IMR-90 (cell line): ENCODE measurements around the gene GPR158. TPM values are rescaled to one million over a fixed set of nuclear protein-coding genes. Genes with fewer than 3 reads are reported as not detected.

Source experiments
- ATAC-seq: fragments of 200-7000 bp; cut with Tn5 transposase; 2 replicates; pipeline ENCODE4 v1.9.1; 2020; ENCODE audit warnings: low read depth, mild to moderate bottlenecking, moderate library complexity
- BruUV-seq: library from RNA; stranded (reverse); fragments of 400-500 nt; replicated peaks from 2 replicates; lab custom pipeline; 2021; lab: Mats Ljungman, UMichigan
- CTCF ChIA-PET: fragments of 300-600 bp; formaldehyde crosslinking; extraction: SDS; loops from one replicate; lab custom pipeline; 2021; ENCODE audit warnings: antibody characterized with exemption; lab: Yijun Ruan, JAX
- POLR2A ChIA-PET: fragments of 300-600 bp; sonication (Branson Sonifier 250); formaldehyde crosslinking; loops from one replicate; lab custom pipeline; 2022; ENCODE audit warnings: antibody characterized with exemption; ENCODE audit not compliant: unreplicated experiment; lab: Charles Lee
- DNase-seq: peaks from one replicate; pipeline ENCODE4 v3.0.0; 2013
- H2AFZ ChIP-seq: replicated peaks from 2 replicates; pipeline ENCODE3; 2013; ENCODE audit warnings: low read length, mild to moderate bottlenecking; ENCODE audit not compliant: poor library complexity
- H2AK5ac ChIP-seq: 2 replicates; pipeline ENCODE4 v1.6.1; 2013; ENCODE audit warnings: low read depth, low read length, inconsistent platforms
- H2AK9ac ChIP-seq: replicated peaks from 2 replicates; pipeline ENCODE3; 2013; ENCODE audit warnings: mild to moderate bottlenecking, low read depth, low read length, moderate library complexity; ENCODE audit not compliant: poor library complexity
- H2BK120ac ChIP-seq: 2 replicates; pipeline ENCODE4 v1.6.1; 2013; ENCODE audit warnings: low read depth, low read length, inconsistent platforms
- H2BK15ac ChIP-seq: 3 replicates; pipeline ENCODE4 v1.6.1; 2013; ENCODE audit warnings: low read depth, low read length, inconsistent platforms
- H2BK20ac ChIP-seq: 2 replicates; pipeline ENCODE4 v1.6.1; 2013; ENCODE audit warnings: low read depth, mild to moderate bottlenecking, inconsistent platforms, low read length, moderate library complexity
- H2BK5ac ChIP-seq: 2 replicates; pipeline ENCODE4 v1.6.1; 2013; ENCODE audit warnings: mild to moderate bottlenecking, low read depth, low read length, inconsistent platforms; ENCODE audit not compliant: poor library complexity, severe bottlenecking
- H3K14ac ChIP-seq: replicated peaks from 2 replicates; pipeline ENCODE4 v1.6.1; 2013; ENCODE audit warnings: low read depth, low read length, inconsistent platforms
- H3K18ac ChIP-seq: 2 replicates; pipeline ENCODE4 v1.6.1; 2013; ENCODE audit warnings: low read depth, low read length, control low read depth
- H3K23ac ChIP-seq: 2 replicates; pipeline ENCODE4 v1.6.1; 2013; ENCODE audit warnings: low read depth, low read length, inconsistent platforms
- H3K27ac ChIP-seq: 2 replicates; pipeline ENCODE4 v1.5.1; 2013; ENCODE audit warnings: mild to moderate bottlenecking, control low read depth, low read length; ENCODE audit not compliant: insufficient read depth
- H3K27me3 ChIP-seq: 2 replicates; pipeline ENCODE4 v1.6.1; 2013; ENCODE audit warnings: low read length; ENCODE audit not compliant: control insufficient read depth, insufficient read depth
- H3K36me3 ChIP-seq: 2 replicates; pipeline ENCODE4 v1.6.1; 2013; ENCODE audit warnings: low read length, mixed read lengths; ENCODE audit not compliant: control insufficient read depth, insufficient read depth
- H3K4ac ChIP-seq: 2 replicates; pipeline ENCODE4 v1.6.1; 2013; ENCODE audit warnings: low read depth, low read length, inconsistent platforms
- H3K4me1 ChIP-seq: 2 replicates; pipeline ENCODE4 v1.6.1; 2013; ENCODE audit warnings: low read length, mixed read lengths; ENCODE audit not compliant: control insufficient read depth, insufficient read depth
- H3K4me2 ChIP-seq: 2 replicates; pipeline ENCODE4 v1.6.1; 2013; ENCODE audit warnings: low read depth, mild to moderate bottlenecking, control low read depth, low read length, moderate library complexity
- H3K4me3 ChIP-seq: 2 replicates; pipeline ENCODE4 v1.5.1; 2013; ENCODE audit warnings: low read depth, mild to moderate bottlenecking, control low read depth, low read length, moderate library complexity; ENCODE audit not compliant: insufficient read depth
- H3K56ac ChIP-seq: 2 replicates; pipeline ENCODE4 v1.6.1; 2013; ENCODE audit warnings: low read length, inconsistent platforms; ENCODE audit not compliant: insufficient read depth; ENCODE audit errors: extremely low read depth
- H3K79me1 ChIP-seq, 2 experiments: 2 replicates each; pipeline ENCODE4 v1.6.1; 2013; ENCODE audit warnings: low read length in 2 of 2, inconsistent platforms in 1 of 2, low read depth in 1 of 2
- H3K9ac ChIP-seq: 2 replicates; pipeline ENCODE4 v1.6.1; 2013; ENCODE audit warnings: low read depth, low read length, control low read depth
- H3K9me1 ChIP-seq: 2 replicates; pipeline ENCODE4 v1.6.1; 2013; ENCODE audit warnings: low read length, inconsistent platforms; ENCODE audit not compliant: insufficient read depth
- H3K9me3 ChIP-seq: 2 replicates; pipeline ENCODE4 v1.6.1; 2013; ENCODE audit warnings: low read length; ENCODE audit not compliant: control insufficient read depth, insufficient read depth
- H4K20me1 ChIP-seq: 2 replicates; pipeline ENCODE4 v1.6.1; 2013; ENCODE audit warnings: low read length, inconsistent platforms; ENCODE audit not compliant: insufficient read depth
- H4K5ac ChIP-seq: 2 replicates; pipeline ENCODE4 v1.6.1; 2013; ENCODE audit warnings: mild to moderate bottlenecking, low read depth, low read length, control low read depth
- H4K8ac ChIP-seq, 2 experiments: 2 replicates each; pipeline ENCODE4 v1.6.1; 2013; ENCODE audit warnings: low read depth in 2 of 2, low read length in 2 of 2, control low read depth in 1 of 2, inconsistent platforms in 1 of 2
- H4K91ac ChIP-seq: 2 replicates; pipeline ENCODE4 v1.6.1; 2013; ENCODE audit warnings: low read depth, low read length, inconsistent platforms; ENCODE audit not compliant: insufficient read depth
- CEBPB ChIP-seq: IDR thresholded peaks from 2 replicates; pipeline ENCODE4 v1.6.1; 2012; ENCODE audit warnings: low read depth, low read length, improper control_type of control experiment
- MAZ ChIP-seq: IDR thresholded peaks from 2 replicates; pipeline ENCODE4 v1.6.1; 2012; ENCODE audit warnings: low read depth, mild to moderate bottlenecking, low read length, improper control_type of control experiment, moderate library complexity, borderline replicate concordance
- RCOR1 ChIP-seq: IDR thresholded peaks from 2 replicates; pipeline ENCODE4 v1.6.1; 2012; ENCODE audit warnings: mild to moderate bottlenecking, low read length, improper control_type of control experiment; ENCODE audit not compliant: insufficient replicate concordance
- WGBS, 2 experiments: methylation state at CpG; one replicate each; pipeline versions ENCODE4 v1.1.5 to v1.1.7; 2013; ENCODE audit warnings: missing lambda C conversion rate in 2 of 2; ENCODE audit not compliant: insufficient read length in 1 of 2; ENCODE audit errors: extremely low coverage in 2 of 2; 5-methylcytosine and 5-hydroxymethylcytosine counted together
- dilution Hi-C: fragments of 300-500 bp; cut with HindIII; formaldehyde crosslinking; loops from one replicate; pipeline ENCODE4 v1.14.3; 2018; ENCODE audit warnings: low sequenced_read_pairs; ENCODE audit not compliant: unreplicated experiment
- in situ Hi-C: fragments of 300-500 bp; cut with MboI; formaldehyde crosslinking; loops from 3 replicates; pipeline ENCODE4 v1.14.3; 2019; ENCODE audit warnings: low sequenced_read_pairs, inconsistent platforms, mixed read lengths
- intact Hi-C: fragments of 100-400 bp; cut with micrococcal nuclease; formaldehyde crosslinking; loops from 2 replicates; pipeline ENCODE4 v1.10.0; 2022
- polyA plus RNA-seq, 3 experiments: library from polyadenylated mRNA; depleted of rRNA; stranded (reverse); fragments of >200 nt; gene quantifications; 2 replicates each; pipeline ENCODE4 v1.2.3, GENCODE V29; 2012; ENCODE audit warnings: low replicate concordance in 1 of 3
- total RNA-seq: library from RNA; depleted of rRNA; stranded (reverse); fragments of >200 nt; gene quantifications from 2 replicates; pipeline ENCODE4 v1.2.3, GENCODE V29; 2012

Gene GPR158
- total and polyA plus RNA-seq, 2 of the 4 experiments (the other 2 are of a cell fraction), result not detected

DNA sequence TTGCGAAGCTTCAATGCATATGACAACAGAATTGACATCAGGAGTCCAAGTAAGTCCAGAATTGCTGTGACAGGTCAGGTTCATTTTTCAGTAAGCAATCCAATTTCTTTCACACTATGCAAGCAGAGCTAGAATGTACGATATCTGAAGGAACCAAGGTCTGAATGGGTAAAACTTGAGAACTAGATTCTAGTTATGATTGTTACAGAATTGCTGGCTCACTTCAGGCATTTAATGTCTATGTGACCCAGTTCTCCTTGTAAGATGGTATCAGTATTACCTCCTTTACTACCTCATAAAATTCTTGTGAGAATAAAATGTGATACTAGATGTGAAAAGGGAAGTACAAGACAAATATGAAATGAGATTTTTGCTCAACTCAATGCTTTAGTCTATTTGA is 159.6 kb downstream of the GPR158 start:
- H2BK5ac ChIP-seq, result no peak overlapping the region
- POLR2A ChIA-PET, result no interaction called here
- H2AK9ac ChIP-seq, result no peak overlapping the region
- H2AFZ ChIP-seq, result no peak overlapping the region
- no peaks in the 10 kb centered on the region for H3K27me3 ChIP-seq
- H3K14ac ChIP-seq, result no peak overlapping the region
- no peak overlapping the region for H3K27ac ChIP-seq
- H3K36me3 ChIP-seq, result no peaks in the 10 kb centered on the region
- H4K20me1 ChIP-seq, result no peaks in the 10 kb centered on the region
- no peak overlapping the region for H2BK20ac ChIP-seq
- H3K18ac ChIP-seq, result no peak overlapping the region
- no peak overlapping the region for H3K23ac ChIP-seq
- H2AK5ac ChIP-seq, result no peak overlapping the region
- CTCF ChIA-PET, result no interaction called here
- peaks cover 1% of the 10 kb centered on the region; the same call in 1 of the 2 replicates for H3K9me3 ChIP-seq
- no peak overlapping the region for H3K4me2 ChIP-seq
- in situ Hi-C loops (no loop called here), intact Hi-C loops (no loop called here), dilution Hi-C loops (no loop called here)
- no peak overlapping the region for H3K9ac ChIP-seq
- no peak overlapping the region for H3K4me3 ChIP-seq
- no peak overlapping the region for H4K91ac ChIP-seq
- ATAC-seq (no peak), DNase-seq (no peak)
- H3K79me1 ChIP-seq, result no peaks in the 10 kb centered on the region
- WGBS, 2 experiments, result no CpG with 5 or more reads among the region's 2 CpGs
- H2BK120ac ChIP-seq, result no peak overlapping the region
- no peak overlapping the region for H3K56ac ChIP-seq
- no peak overlapping the region for H2BK15ac ChIP-seq
- no peaks in the 10 kb centered on the region for H3K4me1 ChIP-seq
- no peak overlapping the region for H4K5ac ChIP-seq
- no peak for TF ChIP-seq CEBPB
- no peak for TF ChIP-seq MAZ
- no peak for TF ChIP-seq RCOR1
- no peak overlapping the region for H3K4ac ChIP-seq
- no TSS peak for BruUV-seq
- H3K9me1 ChIP-seq, result no peaks in the 10 kb centered on the region
- no peak overlapping the region for H4K8ac ChIP-seq
